GM21390 (cell line): ENCODE data around the gene PRRX2.
"Not testable (repeated sequence)": the region's sequence is repeated elsewhere in the genome, so short reads cannot be mapped to it uniquely, and the experiment has no call there.

ENCODE experiments used
- ATAC-seq: cut with Tn5 transposase; IDR thresholded peaks from one replicate; pipeline ENCODE4 v1.9.1; 2021; ENCODE audit not compliant: unreplicated experiment

The PRRX2 gene

GRCh38 chr9:129731477-129732085 lies 66.1 kb downstream of the PRRX2 start:
- ATAC-seq, result no peak

- ATAC-seq, result no peak
These were observed 66.7 kb downstream of the PRRX2 start for GRCh38 chr9:129732100-129732499.

- ATAC-seq, result no peak
These were observed 67.6 kb downstream of the PRRX2 start for GRCh38 chr9:129732946-129733631.

GRCh38 chr9:129733632-129733953 lies 68.1 kb downstream of the PRRX2 start:
- no peak for ATAC-seq

GRCh38 chr9:129735546-129735945 lies 70.1 kb downstream of the PRRX2 start:
- no peak for ATAC-seq

- ATAC-seq, result no peak
These were observed 70.9 kb downstream of the PRRX2 start for GRCh38 chr9:129736334-129736733.

- peak; percentile 57 for ATAC-seq
These were observed 72.2 kb downstream of the PRRX2 start for GRCh38 chr9:129737479-129738274.

- ATAC-seq, result no peak
These were observed 74.0 kb downstream of the PRRX2 start for GRCh38 chr9:129739432-129739831.

GRCh38 chr9:129740174-129740573 lies 74.7 kb downstream of the PRRX2 start:
- no peak for ATAC-seq

GRCh38 chr9:129740666-129741464 lies 75.4 kb downstream of the PRRX2 start:
- no peak for ATAC-seq

- no peak for ATAC-seq
These were observed 79.8 kb downstream of the PRRX2 start for GRCh38 chr9:129745200-129745599.

GRCh38 chr9:129746092-129746777 lies 80.8 kb downstream of the PRRX2 start:
- no peak for ATAC-seq

- no peak for ATAC-seq
These were observed 82.8 kb downstream of the PRRX2 start for GRCh38 chr9:129748249-129748648.

- not testable (repeated sequence) for ATAC-seq
These were observed 83.6 kb downstream of the PRRX2 start for GRCh38 chr9:129749052-129749451.

- ATAC-seq, result no peak
These were observed 84.1 kb downstream of the PRRX2 start for GRCh38 chr9:129749575-129749974.

GRCh38 chr9:129750013-129750638 lies 84.7 kb downstream of the PRRX2 start:
- no peak for ATAC-seq

GRCh38 chr9:129751841-129752801 lies 86.7 kb downstream of the PRRX2 start:
- no peak for ATAC-seq

GRCh38 chr9:129752900-129753729 lies 87.7 kb downstream of the PRRX2 start, which contains the start of gene PTGES:
Gene PTGES (minus strand): TSS chr9:129753042. CDS start chr9:129753012, 30 bp downstream.
- ATAC-seq, result no peak
